ENCODE data around the gene ZNF536.

GRCh38 chr19:30459859-30460258 is 87.7 kb downstream of the ZNF536 start:
- no peak for TF ChIP-seq CTCF (conservative IDR thresholded peaks at IDR 0.05; ENCODE audit: low read depth, low read length)
- TF ChIP-seq CEBPB (IDR thresholded peaks at IDR 0.05; ENCODE audit: low read depth, low read length) = no peak

All from IMR-90 (cell line).